ENCODE results near the gene ADAMTSL5. TPM values are rescaled to one million over a fixed set of nuclear protein-coding genes. Genes with fewer than 3 reads are reported as not detected.
"Not testable (repeated sequence)": the region's sequence is repeated elsewhere in the genome, so short reads cannot be mapped to it uniquely, and the experiment has no call there.

The ADAMTSL5 gene
- total RNA-seq, 1 donor from 2014 or later, result 22.5 TPM

DNA sequence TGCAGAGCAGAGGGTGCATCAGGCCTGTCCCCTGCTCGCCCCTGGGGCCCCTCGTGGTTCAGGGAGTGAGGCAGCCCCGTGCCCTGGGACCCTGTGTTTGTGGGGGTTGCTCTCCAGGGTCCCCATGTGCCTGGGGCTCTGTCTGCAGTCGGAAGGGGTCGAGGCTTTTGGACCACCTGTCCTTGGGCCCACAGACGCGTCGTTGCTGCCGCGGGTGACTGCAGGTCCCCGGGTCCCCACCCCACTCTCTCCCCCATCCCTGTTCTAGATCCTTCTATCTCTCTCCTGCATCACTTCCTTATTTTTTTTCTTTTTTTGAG lies 24.6 kb downstream of the ADAMTSL5 start:
- intact Hi-C loops (cut with DNase I), result no loop called here
- ATAC-seq (ENCODE audit: poor library complexity) (no peak), DNase-seq (no peak)

DNA sequence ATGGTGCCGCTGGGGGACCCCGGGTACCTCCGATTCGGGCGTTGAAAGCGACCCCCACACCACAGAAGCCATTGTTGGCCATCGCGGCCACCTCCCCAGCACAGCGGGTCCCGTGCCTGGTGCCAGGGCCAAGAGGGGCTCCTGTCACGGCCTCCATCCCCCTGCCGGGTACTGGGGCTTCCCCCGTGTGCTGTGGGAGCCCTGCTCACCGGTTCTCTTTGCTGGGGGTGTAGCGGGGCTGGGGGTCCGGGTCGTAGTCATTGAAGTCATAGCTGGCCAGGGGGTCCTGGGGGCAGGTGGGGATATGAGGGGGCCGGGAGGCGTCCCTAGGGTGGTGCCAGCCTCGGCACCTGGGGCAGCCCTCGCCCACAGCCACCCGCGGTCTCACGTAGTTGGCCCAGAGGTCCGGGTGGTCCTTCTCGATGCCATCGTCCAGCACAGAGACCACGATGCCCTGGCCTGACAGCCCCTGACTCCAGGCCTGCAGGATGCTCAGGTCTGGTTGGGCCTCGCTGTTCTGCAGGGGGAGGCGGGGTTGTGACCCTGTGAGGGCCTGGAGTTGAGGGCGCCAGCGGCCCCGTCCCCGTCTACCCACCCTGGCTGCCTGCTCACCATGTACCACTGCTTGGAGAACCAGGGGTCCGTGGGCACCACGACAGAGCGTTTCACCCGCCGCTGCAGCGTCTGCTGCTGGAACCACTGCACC lies 25.1 kb downstream of the ADAMTSL5 start:
- ATAC-seq (ENCODE audit: poor library complexity) (no peak), DNase-seq (no peak)
- intact Hi-C loops (cut with DNase I), result no loop called here

DNA sequence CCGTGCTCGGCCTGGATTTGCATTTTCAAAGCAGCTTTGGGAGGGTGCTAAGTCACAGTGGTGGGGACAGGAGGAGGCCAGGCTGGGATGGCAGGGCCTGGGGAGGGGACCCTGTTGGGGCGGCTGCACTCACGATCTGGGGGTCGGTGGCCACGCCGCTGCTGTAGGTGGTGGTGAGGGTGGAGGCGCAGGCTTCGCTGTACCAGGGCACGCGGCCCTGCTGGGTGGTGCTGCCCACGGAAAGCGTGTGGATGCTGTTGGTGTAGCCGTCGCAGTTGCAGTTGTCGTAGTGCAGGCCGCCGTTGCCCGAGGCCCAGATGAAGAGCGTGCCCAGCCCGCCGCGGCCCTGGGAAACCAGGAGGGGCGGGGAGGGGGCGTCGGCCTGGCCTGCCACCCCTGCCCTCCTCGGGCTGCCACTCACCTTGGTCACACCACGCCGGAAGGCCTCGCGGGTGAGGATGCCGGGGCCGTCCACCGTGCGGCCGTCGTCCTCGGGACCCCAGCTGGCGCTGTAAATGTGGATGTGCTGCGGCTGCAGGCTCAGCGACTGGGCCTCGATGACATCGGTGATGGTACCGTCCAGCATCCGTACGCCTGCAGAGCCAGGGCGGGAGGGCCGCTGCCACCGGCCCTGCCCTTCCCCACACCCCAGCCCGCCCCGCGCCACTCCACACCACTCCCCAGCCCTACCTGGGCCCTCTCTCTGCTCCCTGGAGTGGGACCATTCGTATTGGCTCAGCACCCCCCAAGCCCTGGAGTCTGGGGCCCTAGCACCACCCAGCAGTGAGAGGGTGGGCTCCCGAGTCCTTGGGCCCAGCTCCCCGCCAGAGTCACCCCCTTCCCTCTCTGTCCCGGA lies 25.9 kb downstream of the ADAMTSL5 start:
- ATAC-seq (ENCODE audit: poor library complexity) (no peak), DNase-seq (no peak)
- intact Hi-C loops (cut with DNase I), result no loop called here

DNA sequence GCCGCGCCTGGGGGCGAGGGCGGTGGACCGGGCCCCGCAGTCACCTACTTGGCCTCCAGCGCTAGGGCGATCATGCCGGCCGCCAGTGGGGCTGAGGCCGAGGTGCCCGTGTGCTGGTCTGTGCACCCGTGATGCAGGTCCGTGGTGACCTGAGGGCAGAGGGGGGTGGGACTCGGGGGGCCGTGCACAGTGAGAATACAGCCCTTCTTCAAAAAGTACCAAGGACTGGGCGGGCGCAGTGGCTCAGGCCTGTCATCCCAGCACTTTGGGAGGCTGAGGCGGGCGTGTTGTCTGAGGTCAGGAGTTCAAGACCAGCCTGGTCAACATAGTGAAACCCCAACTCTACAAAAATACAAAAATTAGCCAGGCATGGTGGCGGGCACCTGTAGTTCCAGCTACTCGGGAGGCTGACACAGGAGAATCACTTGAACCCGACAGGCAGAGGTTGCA lies 28.8 kb downstream of the ADAMTSL5 start:
- ATAC-seq (ENCODE audit: poor library complexity) (no peak), DNase-seq (no peak)
- intact Hi-C loops (cut with DNase I), result no loop called here

DNA sequence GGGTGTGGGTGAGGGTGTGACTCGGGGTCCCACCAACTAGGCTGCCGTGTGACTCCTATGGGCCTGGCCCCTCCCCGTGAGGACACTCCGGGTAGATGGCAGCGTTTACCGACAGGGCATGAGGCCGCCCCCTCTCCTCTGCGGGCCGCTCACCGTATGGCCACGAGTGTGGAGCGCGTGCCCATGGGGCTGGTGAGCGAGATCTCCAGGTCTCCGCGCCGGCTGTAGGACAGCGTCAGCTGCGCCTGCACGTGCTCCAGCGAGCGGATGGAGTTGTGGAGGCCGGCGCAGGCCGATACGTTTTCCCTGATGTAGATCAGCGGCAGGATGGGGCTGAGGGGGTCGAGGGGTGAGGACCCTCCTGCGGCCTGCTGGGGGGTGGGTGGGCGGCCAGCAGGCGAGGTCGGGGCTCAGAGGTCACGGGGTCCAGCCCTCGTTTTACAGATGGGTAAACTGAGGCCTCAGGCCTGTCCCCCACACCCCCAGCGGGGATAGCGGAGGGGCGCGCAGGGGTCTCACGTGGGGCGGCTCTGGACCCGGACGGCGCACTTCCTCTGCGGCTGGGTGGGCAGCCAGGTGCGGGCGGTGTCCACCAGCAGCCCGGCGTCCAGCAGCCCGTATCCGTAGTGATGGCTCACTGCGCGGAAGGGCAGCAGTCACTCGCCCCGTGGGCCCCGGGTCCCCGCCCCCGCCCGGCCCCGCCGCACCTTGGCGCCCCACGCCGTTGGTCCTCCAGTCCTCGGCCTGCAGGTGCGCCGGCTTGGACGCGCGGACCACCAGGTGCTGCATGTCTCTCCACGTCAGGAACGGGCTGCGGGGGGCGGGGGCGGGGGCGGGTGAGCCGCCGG lies 29.5 kb downstream of the ADAMTSL5 start:
- intact Hi-C loops (cut with DNase I), result no loop called here
- no peak for ATAC-seq (ENCODE audit: poor library complexity)
- DNase-seq, result no peak

DNA sequence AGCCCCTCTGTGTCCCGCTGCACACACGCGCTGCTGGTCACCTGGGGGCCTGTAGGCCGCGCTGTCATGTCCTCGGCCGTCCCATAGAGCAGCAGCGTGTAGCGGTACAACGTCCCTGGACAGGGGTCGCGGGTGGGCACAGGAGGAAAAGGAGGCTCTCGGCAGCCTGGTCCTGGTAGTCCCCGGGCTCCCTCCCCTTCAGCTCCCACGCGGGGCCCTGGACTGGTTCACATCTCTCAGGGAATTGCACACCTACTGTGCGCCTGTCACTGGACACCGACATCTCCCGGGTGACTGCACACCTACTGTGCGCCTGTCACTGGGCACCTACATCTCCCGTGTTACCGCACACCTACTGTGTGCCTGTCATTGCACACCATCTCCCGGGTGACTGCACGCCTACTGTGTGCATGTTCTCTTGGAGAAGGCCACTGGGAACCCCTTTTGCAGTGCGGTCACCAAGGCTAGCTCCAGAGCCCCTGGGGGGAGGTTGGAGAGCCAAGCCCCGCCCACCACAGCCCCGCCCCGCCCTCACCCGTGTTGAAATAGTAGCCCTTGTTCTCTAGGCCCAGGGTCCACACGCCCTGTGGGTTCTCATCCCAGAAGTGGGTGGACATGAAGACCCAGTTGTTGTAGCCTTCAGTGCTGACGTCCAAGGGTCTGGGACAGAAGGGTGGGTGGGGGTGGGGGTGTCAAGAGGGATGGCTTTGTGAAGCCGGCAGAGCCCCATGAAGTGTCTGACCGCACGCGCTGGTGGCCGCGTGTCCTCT lies 30.3 kb downstream of the ADAMTSL5 start:
- ATAC-seq (ENCODE audit: poor library complexity) (no peak), DNase-seq (no peak)
- intact Hi-C loops (cut with DNase I), result no loop called here

DNA sequence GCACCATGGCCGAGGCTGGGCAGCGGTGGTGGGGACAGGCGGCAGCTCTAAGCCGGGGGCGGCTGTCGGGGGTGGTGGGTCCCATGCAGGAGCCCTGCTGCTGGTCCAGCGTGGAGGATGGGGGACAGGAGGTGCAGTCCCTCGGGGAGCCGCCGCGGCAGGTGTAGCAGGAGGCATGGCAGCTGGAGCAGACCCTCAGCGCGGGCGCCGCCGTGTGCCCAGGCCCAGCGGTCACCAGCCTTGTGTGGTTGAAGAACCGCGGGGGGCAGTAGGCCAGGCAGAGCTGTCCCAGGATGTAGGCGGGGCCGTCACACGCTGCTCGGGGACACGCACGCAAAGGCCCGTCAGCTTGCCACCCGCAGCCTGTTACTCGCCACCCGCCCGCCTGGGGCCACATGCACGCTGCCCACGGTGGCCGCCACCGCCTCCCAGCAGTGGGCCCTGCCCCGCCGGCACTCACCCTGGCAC lies 30.9 kb downstream of the ADAMTSL5 start:
- intact Hi-C loops (cut with DNase I), result no loop called here
- no peak for ATAC-seq (ENCODE audit: poor library complexity)
- DNase-seq, result no peak

DNA sequence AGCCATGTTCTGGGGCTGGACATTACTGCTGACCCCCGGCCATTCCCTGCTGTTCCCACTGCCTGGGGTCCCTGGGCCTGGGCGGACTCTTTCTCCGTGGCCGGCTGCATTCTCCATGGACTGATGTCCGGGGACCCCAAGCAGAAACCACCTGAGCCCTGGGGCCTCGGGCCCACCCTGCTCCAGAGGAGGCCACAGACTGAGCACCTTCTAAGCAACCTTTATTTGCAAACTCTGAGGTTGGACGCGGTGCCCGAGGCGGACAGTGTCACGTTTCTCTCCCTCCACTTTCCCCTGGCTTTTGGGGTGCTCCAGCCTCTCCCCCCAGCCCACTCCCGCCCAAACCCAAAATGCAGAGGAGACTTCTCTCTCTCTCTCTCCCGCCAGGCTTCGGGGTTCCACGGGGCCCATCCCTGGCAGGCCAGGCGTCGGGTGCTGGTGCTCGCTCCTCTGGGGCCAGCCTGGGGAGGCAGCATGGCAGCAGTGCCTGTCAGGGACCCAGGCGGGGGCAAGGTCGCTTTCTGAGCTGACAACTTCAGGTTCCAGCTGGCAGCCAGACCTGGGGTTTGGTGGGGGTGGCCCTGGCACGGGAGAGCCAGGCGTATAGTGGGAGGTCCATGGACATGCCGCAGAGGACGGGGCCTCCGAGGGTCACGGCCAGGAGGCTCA lies 31.5 kb downstream of the ADAMTSL5 start:
- no peak for DNase-seq

DNA sequence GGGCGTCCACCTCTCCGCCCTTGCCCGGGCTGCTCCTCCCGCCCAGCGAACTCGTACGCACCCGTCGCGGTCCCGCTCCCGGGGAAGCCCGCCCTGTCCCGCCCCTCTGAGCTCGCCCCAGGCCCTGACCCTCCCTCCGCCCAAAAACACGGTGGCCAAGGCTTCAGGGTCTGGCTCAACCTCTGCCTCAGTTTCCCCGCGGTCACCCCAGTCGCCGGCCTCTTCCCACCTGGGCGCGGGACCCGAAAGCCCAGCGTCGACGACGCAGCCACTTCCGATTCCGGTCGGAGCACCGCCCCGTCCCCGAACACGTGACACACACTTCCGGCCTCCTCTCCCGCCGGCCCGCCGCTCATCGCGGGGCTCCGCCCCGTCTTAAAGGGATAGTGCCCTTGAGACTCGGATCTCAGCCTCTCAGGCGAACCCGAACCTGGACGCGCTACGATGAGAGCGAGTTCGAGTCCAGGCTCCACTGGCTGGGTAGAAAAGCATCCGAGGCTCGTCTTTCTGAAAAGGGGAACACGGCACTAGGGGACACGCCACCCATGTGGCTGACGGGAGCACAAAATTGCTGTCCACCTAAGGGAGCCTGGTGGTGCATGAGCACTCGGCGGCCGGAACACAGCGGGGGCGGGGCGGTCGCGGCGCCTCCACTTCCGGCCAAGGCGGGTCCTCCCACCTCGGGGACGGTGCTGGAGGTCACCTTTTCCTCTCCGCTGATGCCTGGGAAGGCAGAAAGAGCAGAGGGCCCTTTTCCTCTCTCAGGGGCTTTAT lies 33.7 kb downstream of the ADAMTSL5 start, which contains the start of gene C19orf25:
C19orf25 (minus strand) TSS at position 282 of the 774 bp plus-strand sequence. CDS start 312 bp downstream, outside the sequence.
- intact Hi-C loops (cut with DNase I), result no loop called here
- peak; percentile 98 for ATAC-seq (ENCODE audit: poor library complexity)
- DNase-seq, result peak; percentile 96

More for the DNA sequence above, 31.5 kb downstream of the ADAMTSL5 start:
- intact Hi-C loops (cut with DNase I), result no loop called here
- ATAC-seq (ENCODE audit: poor library complexity), result no peak

DNA sequence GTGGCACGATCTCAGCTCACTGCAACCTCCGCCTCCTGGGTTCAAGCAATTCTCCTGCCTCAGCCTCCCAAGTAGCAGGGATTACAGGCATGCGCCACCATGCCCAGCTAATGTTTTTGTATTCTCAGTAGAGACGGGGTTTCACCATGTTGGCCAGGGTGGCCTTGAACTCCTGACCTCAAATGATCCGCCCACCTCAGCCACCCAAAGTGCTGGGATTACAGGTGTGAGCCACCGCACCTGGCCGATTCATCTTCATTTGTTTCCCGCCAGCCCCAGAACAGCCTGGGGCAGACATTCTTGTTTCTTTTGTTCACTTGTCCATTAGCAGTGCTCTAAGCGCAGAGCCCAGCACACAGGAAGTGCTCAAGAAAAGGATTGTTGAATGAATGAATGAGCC lies 35.8 kb downstream of the ADAMTSL5 start:
- DNase-seq; intact Hi-C loops (cut with DNase I): not testable (repeated sequence)

DNA sequence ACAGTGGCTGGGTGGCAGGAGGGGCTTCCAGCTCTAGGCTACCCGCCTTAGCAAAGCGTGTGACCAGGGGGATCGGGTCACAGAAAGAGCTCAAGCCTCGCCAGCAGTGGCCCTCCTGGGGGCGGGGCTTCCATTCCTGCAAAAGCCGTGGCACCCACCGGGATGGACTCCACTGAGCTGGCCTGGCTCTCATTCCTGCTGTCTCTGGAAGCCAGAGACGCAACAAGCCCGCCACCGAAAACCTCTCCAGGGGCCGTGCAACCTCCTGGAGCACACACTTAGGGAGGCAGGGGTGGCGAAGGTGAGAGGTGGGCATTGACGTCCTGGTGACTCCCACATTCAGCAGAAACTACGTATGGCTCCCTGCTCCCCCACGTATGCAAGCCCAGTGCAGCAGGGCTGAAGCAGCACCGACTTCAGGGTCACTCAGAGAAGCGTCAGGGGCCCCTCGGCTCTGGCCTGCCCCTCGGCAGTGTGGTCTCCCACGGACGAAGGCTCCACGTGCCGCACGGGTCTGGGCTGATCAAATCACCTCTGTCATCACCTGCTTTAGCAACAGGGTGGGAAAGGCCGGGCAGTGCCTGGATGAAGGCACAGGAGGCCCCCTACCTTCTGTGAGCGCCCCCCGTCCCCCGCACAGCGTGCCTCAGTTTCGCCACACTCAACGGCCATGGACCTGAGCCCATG lies 36.9 kb downstream of the ADAMTSL5 start:
- intact Hi-C loops (cut with DNase I), result no loop called here
- ATAC-seq (ENCODE audit: poor library complexity) (no peak), DNase-seq (no peak)

More for the DNA sequence above, 35.8 kb downstream of the ADAMTSL5 start:
- not testable (repeated sequence) for ATAC-seq (ENCODE audit: poor library complexity)

DNA sequence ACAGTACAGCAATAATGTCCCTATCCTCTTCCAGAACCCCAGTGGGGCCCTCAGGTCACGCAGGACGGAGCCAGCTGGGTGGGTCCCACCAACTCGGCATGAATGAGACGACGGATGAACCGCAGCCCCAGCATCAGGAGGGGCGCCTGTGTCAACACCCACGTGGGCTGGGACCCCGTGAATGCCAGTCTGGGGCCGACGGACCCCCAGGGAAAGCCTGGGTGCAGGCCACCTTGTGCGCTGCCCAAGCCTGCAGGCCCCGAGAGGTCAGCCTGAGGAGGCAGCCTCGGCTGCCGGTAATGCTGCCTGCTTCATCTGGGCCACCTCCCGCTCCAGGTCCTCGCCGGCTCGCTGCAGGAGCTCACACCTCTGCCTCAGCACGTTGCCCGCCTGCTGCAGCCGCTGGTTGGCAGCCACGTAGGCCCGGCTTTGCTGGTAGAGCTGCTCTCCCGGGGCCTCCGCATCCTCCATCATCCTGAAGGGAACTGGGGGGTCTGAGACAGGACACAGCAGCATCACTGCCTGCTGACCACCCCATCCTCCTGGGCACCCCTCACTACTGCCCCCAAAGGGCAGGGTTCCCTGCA lies 38.0 kb downstream of the ADAMTSL5 start:
- DNase-seq (no peak), ATAC-seq (ENCODE audit: poor library complexity) (no peak)
- intact Hi-C loops (cut with DNase I), result no loop called here

DNA sequence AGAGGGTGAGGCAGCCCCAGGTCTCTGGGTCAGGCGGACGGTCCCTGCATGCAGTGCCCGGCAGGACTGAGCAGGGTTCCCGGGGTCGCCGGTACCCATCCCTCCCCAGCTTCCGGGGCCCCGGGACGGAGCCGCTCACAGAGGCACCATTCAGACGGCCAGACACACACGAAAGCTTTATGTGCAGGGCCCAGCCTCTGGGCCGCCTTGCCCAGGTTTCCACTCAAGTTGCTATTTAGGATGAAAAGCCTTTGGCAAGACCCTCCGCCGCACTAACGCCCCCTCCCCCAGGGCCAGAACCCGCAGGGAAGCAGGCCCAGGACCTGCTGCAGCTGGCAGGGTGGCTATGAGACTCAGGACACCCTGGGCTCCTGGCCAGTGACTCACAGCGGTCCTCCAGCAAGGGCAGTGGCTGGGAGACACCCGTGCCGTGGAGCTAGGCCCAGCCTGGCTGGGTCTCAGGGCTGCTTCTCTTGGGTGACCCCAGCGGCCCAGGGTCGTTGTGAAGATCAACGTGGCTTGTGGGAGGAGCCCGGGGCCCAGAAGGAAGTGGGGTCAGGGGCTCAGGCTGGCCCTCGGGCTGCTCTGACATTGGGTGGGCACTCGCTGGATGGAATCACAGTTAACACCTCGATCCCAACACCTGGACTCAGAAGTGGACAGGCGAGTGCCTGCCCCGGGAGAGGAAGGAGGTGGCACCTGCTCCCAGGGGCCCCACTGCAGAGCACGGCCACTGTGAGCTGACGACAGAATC lies 38.6 kb downstream of the ADAMTSL5 start:
- peak; percentile 71 for DNase-seq
- peak; percentile 23 for ATAC-seq (ENCODE audit: poor library complexity)

DNA sequence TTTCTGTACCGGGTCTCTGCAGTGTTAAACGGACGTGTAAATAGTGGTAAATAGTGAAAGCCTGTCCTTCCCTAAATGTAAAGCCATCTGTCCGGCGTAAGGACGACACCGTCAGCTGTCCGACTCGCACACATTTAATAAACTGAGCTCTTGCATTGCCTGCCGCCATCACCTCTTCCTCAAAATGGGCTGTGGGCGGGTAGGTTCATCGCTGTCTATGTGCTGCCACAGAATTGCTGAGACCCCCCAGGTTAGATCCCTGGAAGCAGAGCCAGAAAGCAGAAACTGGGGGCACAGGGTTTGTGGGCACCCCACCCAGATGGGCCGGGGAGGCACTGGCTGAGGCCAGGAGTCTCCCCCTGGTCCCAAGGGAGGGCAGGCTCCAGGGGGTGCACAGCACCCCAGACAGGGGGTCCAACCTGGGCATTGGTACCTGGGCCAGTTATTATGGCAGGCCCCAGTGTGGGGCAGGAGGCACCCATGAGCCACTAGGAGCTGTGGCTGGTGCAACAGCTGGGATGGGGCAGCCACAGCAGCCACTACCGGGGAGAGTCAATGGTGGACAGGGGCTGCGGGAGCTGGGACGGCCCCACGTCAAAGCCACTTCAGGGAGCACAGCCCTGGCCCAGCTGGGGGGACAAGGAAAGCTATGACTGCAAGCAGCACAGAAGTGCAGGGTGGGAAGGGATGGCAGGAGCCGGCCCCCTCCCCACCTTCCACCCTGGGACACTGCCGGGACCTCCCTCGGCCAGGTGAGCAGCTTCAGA lies 39.6 kb downstream of the ADAMTSL5 start:
- intact Hi-C loops (cut with DNase I), result no loop called here
- DNase-seq (no peak), ATAC-seq (ENCODE audit: poor library complexity) (no peak)

More for the DNA sequence above, 38.6 kb downstream of the ADAMTSL5 start:
- intact Hi-C loops (cut with DNase I), result no loop called here

Measured in Right ventricle myocardium superior (tissue), 1 donor.